IMR-90 (cell line): ENCODE measurements around the gene RBFOX1. TPM values are rescaled to one million over a fixed set of nuclear protein-coding genes. Genes with fewer than 3 reads are reported as not detected.

Experiments used
- ATAC-seq: fragments of 200-7000 bp; cut with Tn5 transposase; 2 replicates; pipeline ENCODE4 v1.9.1; 2020; ENCODE audit warnings: low read depth, mild to moderate bottlenecking, moderate library complexity
- BruUV-seq: library from RNA; stranded (reverse); fragments of 400-500 nt; replicated peaks from 2 replicates; lab custom pipeline; 2021; lab: Mats Ljungman, UMichigan
- CTCF ChIA-PET: fragments of 300-600 bp; formaldehyde crosslinking; extraction: SDS; loops from one replicate; lab custom pipeline; 2021; ENCODE audit warnings: antibody characterized with exemption; lab: Yijun Ruan, JAX
- POLR2A ChIA-PET: fragments of 300-600 bp; sonication (Branson Sonifier 250); formaldehyde crosslinking; loops from one replicate; lab custom pipeline; 2022; ENCODE audit warnings: antibody characterized with exemption; ENCODE audit not compliant: unreplicated experiment; lab: Charles Lee
- DNase-seq: peaks from one replicate; pipeline ENCODE4 v3.0.0; 2013
- H2AFZ ChIP-seq: replicated peaks from 2 replicates; pipeline ENCODE3; 2013; ENCODE audit warnings: low read length, mild to moderate bottlenecking; ENCODE audit not compliant: poor library complexity
- H2AK5ac ChIP-seq: 2 replicates; pipeline ENCODE4 v1.6.1; 2013; ENCODE audit warnings: low read depth, low read length, inconsistent platforms
- H2AK9ac ChIP-seq: replicated peaks from 2 replicates; pipeline ENCODE3; 2013; ENCODE audit warnings: mild to moderate bottlenecking, low read depth, low read length, moderate library complexity; ENCODE audit not compliant: poor library complexity
- H2BK120ac ChIP-seq: 2 replicates; pipeline ENCODE4 v1.6.1; 2013; ENCODE audit warnings: low read depth, low read length, inconsistent platforms
- H2BK15ac ChIP-seq: 3 replicates; pipeline ENCODE4 v1.6.1; 2013; ENCODE audit warnings: low read depth, low read length, inconsistent platforms
- H2BK20ac ChIP-seq: 2 replicates; pipeline ENCODE4 v1.6.1; 2013; ENCODE audit warnings: low read depth, mild to moderate bottlenecking, inconsistent platforms, low read length, moderate library complexity
- H2BK5ac ChIP-seq: 2 replicates; pipeline ENCODE4 v1.6.1; 2013; ENCODE audit warnings: mild to moderate bottlenecking, low read depth, low read length, inconsistent platforms; ENCODE audit not compliant: poor library complexity, severe bottlenecking
- H3K14ac ChIP-seq: replicated peaks from 2 replicates; pipeline ENCODE4 v1.6.1; 2013; ENCODE audit warnings: low read depth, low read length, inconsistent platforms
- H3K18ac ChIP-seq: 2 replicates; pipeline ENCODE4 v1.6.1; 2013; ENCODE audit warnings: low read depth, low read length, control low read depth
- H3K23ac ChIP-seq: 2 replicates; pipeline ENCODE4 v1.6.1; 2013; ENCODE audit warnings: low read depth, low read length, inconsistent platforms
- H3K27ac ChIP-seq: 2 replicates; pipeline ENCODE4 v1.5.1; 2013; ENCODE audit warnings: mild to moderate bottlenecking, control low read depth, low read length; ENCODE audit not compliant: insufficient read depth
- H3K27me3 ChIP-seq: 2 replicates; pipeline ENCODE4 v1.6.1; 2013; ENCODE audit warnings: low read length; ENCODE audit not compliant: control insufficient read depth, insufficient read depth
- H3K36me3 ChIP-seq: 2 replicates; pipeline ENCODE4 v1.6.1; 2013; ENCODE audit warnings: low read length, mixed read lengths; ENCODE audit not compliant: control insufficient read depth, insufficient read depth
- H3K4ac ChIP-seq: 2 replicates; pipeline ENCODE4 v1.6.1; 2013; ENCODE audit warnings: low read depth, low read length, inconsistent platforms
- H3K4me1 ChIP-seq: 2 replicates; pipeline ENCODE4 v1.6.1; 2013; ENCODE audit warnings: low read length, mixed read lengths; ENCODE audit not compliant: control insufficient read depth, insufficient read depth
- H3K4me2 ChIP-seq: 2 replicates; pipeline ENCODE4 v1.6.1; 2013; ENCODE audit warnings: low read depth, mild to moderate bottlenecking, control low read depth, low read length, moderate library complexity
- H3K4me3 ChIP-seq: 2 replicates; pipeline ENCODE4 v1.5.1; 2013; ENCODE audit warnings: low read depth, mild to moderate bottlenecking, control low read depth, low read length, moderate library complexity; ENCODE audit not compliant: insufficient read depth
- H3K56ac ChIP-seq: 2 replicates; pipeline ENCODE4 v1.6.1; 2013; ENCODE audit warnings: low read length, inconsistent platforms; ENCODE audit not compliant: insufficient read depth; ENCODE audit errors: extremely low read depth
- H3K79me1 ChIP-seq, 2 experiments: 2 replicates each; pipeline ENCODE4 v1.6.1; 2013; ENCODE audit warnings: low read length in 2 of 2, inconsistent platforms in 1 of 2, low read depth in 1 of 2
- H3K9ac ChIP-seq: 2 replicates; pipeline ENCODE4 v1.6.1; 2013; ENCODE audit warnings: low read depth, low read length, control low read depth
- H3K9me1 ChIP-seq: 2 replicates; pipeline ENCODE4 v1.6.1; 2013; ENCODE audit warnings: low read length, inconsistent platforms; ENCODE audit not compliant: insufficient read depth
- H3K9me3 ChIP-seq: 2 replicates; pipeline ENCODE4 v1.6.1; 2013; ENCODE audit warnings: low read length; ENCODE audit not compliant: control insufficient read depth, insufficient read depth
- H4K20me1 ChIP-seq: 2 replicates; pipeline ENCODE4 v1.6.1; 2013; ENCODE audit warnings: low read length, inconsistent platforms; ENCODE audit not compliant: insufficient read depth
- H4K5ac ChIP-seq: 2 replicates; pipeline ENCODE4 v1.6.1; 2013; ENCODE audit warnings: mild to moderate bottlenecking, low read depth, low read length, control low read depth
- H4K8ac ChIP-seq, 2 experiments: 2 replicates each; pipeline ENCODE4 v1.6.1; 2013; ENCODE audit warnings: low read depth in 2 of 2, low read length in 2 of 2, control low read depth in 1 of 2, inconsistent platforms in 1 of 2
- H4K91ac ChIP-seq: 2 replicates; pipeline ENCODE4 v1.6.1; 2013; ENCODE audit warnings: low read depth, low read length, inconsistent platforms; ENCODE audit not compliant: insufficient read depth
- BHLHE40 ChIP-seq: fragments of 150-350 bp; IDR thresholded peaks from 2 replicates; pipeline ENCODE4 v1.6.1; 2016; ENCODE audit warnings: mild to moderate bottlenecking, low read depth, low read length
- CEBPB ChIP-seq: IDR thresholded peaks from 2 replicates; pipeline ENCODE4 v1.6.1; 2012; ENCODE audit warnings: low read depth, low read length, improper control_type of control experiment
- CHD1 ChIP-seq: IDR thresholded peaks from 2 replicates; pipeline ENCODE4 v1.6.1; 2012; ENCODE audit warnings: low read depth, low read length, improper control_type of control experiment
- CTCF ChIP-seq: conservative IDR thresholded peaks from 2 replicates; pipeline ENCODE4 v1.5.1; 2012; ENCODE audit warnings: mild to moderate bottlenecking, low read depth, low read length, improper control_type of control experiment
- ELK1 ChIP-seq: fragments of 150-350 bp; IDR thresholded peaks from 2 replicates; pipeline ENCODE4 v1.6.1; 2016; ENCODE audit warnings: low read depth, mild to moderate bottlenecking, low read length, moderate library complexity, borderline replicate concordance
- FOS ChIP-seq: fragments of 150-350 bp; IDR thresholded peaks from 2 replicates; pipeline ENCODE4 v1.6.1; 2016; ENCODE audit warnings: low read depth, low read length
- MAFK ChIP-seq: IDR thresholded peaks from 2 replicates; pipeline ENCODE4 v1.6.1; 2012; ENCODE audit warnings: low read depth, low read length, improper control_type of control experiment
- MAZ ChIP-seq: IDR thresholded peaks from 2 replicates; pipeline ENCODE4 v1.6.1; 2012; ENCODE audit warnings: low read depth, mild to moderate bottlenecking, low read length, improper control_type of control experiment, moderate library complexity, borderline replicate concordance
- MXI1 ChIP-seq: IDR thresholded peaks from 2 replicates; pipeline ENCODE4 v1.6.1; 2012; ENCODE audit warnings: low read depth, mild to moderate bottlenecking, low read length, moderate library complexity, borderline replicate concordance
- NFE2L2 ChIP-seq: fragments of 150-350 bp; IDR thresholded peaks from 2 replicates; pipeline ENCODE4 v1.6.1; 2016; ENCODE audit warnings: low read depth, mild to moderate bottlenecking, low read length
- POLR2A ChIP-seq: IDR thresholded peaks from 2 replicates; pipeline ENCODE4 v1.6.1; 2012; ENCODE audit warnings: mild to moderate bottlenecking, low read depth, low read length
- RFX5 ChIP-seq: IDR thresholded peaks from 2 replicates; pipeline ENCODE4 v1.8.0; 2012; ENCODE audit warnings: low read depth, mild to moderate bottlenecking, low read length, moderate library complexity
- SMC3 ChIP-seq: fragments of 150-350 bp; IDR thresholded peaks from 2 replicates; pipeline ENCODE4 v1.6.1; 2016; ENCODE audit warnings: low read depth, mild to moderate bottlenecking, antibody characterized with exemption, low read length, moderate library complexity
- WGBS, 2 experiments: methylation state at CpG; one replicate each; pipeline versions ENCODE4 v1.1.5 to v1.1.7; 2013; ENCODE audit warnings: missing lambda C conversion rate in 2 of 2; ENCODE audit not compliant: insufficient read length in 1 of 2; ENCODE audit errors: extremely low coverage in 2 of 2; 5-methylcytosine and 5-hydroxymethylcytosine counted together
- dilution Hi-C: fragments of 300-500 bp; cut with HindIII; formaldehyde crosslinking; loops from one replicate; pipeline ENCODE4 v1.14.3; 2018; ENCODE audit warnings: low sequenced_read_pairs; ENCODE audit not compliant: unreplicated experiment
- in situ Hi-C: fragments of 300-500 bp; cut with MboI; formaldehyde crosslinking; loops from 3 replicates; pipeline ENCODE4 v1.14.3; 2019; ENCODE audit warnings: low sequenced_read_pairs, inconsistent platforms, mixed read lengths
- intact Hi-C: fragments of 100-400 bp; cut with micrococcal nuclease; formaldehyde crosslinking; loops from 2 replicates; pipeline ENCODE4 v1.10.0; 2022
- polyA plus RNA-seq, 3 experiments: library from polyadenylated mRNA; depleted of rRNA; stranded (reverse); fragments of >200 nt; gene quantifications; 2 replicates each; pipeline ENCODE4 v1.2.3, GENCODE V29; 2012; ENCODE audit warnings: low replicate concordance in 1 of 3
- total RNA-seq: library from RNA; depleted of rRNA; stranded (reverse); fragments of >200 nt; gene quantifications from 2 replicates; pipeline ENCODE4 v1.2.3, GENCODE V29; 2012

The RBFOX1 gene
- total and polyA plus RNA-seq, 2 of the 4 experiments (the other 2 are of a cell fraction) = not detected

GRCh38 chr16:7431723-7432122 is 99.1 kb downstream of the RBFOX1 start:
- BruUV-seq = no TSS peak
- no peak overlapping the region for H2AK5ac ChIP-seq

More at GRCh38 chr16:7431723-7432122, 99.1 kb downstream of the RBFOX1 start:
- Histone ChIP-seq H3K4me3 (no peak overlapping the region), H2BK20ac (no peak overlapping the region), H3K27me3 (no peaks in the 10 kb centered on the region), H2BK120ac (no peak overlapping the region), H3K4ac (no peak overlapping the region), H4K20me1 (no peaks in the 10 kb centered on the region), H3K4me2 (no peak overlapping the region), H2AK9ac (no peak overlapping the region), H3K23ac (no peak overlapping the region), H3K4me1 (no peaks in the 10 kb centered on the region), H4K5ac (no peak overlapping the region), H2AFZ (no peak overlapping the region), H3K14ac (no peak overlapping the region), H4K91ac (no peak overlapping the region), H3K9me3 (peaks cover 18% of the 10 kb centered on the region), H4K8ac (no peak overlapping the region), H3K56ac (no peak overlapping the region), H3K18ac (no peak overlapping the region), H3K36me3 (no peaks in the 10 kb centered on the region), H2BK5ac (no peak overlapping the region), H3K27ac (no peak overlapping the region), H3K9ac (no peak overlapping the region), H3K9me1 (no peaks in the 10 kb centered on the region), H2BK15ac (no peak overlapping the region), H3K79me1 (no peaks in the 10 kb centered on the region)
- no CpG with 5 or more reads among the region's 2 CpGs for WGBS, 2 experiments
- no peak for DNase-seq
- dilution Hi-C loops = no loop called here
- POLR2A ChIA-PET = no interaction called here
- CTCF ChIA-PET = no interaction called here
- ATAC-seq = no peak
- intact Hi-C loops = no loop called here
- TF ChIP-seq MXI1 = no peak
- no peak for TF ChIP-seq MAZ
- TF ChIP-seq CTCF = no peak
- no peak for TF ChIP-seq SMC3
- TF ChIP-seq BHLHE40 = no peak
- TF ChIP-seq CEBPB = no peak
- no peak for TF ChIP-seq POLR2A
- no peak for TF ChIP-seq RFX5
- TF ChIP-seq CHD1 = no peak
- TF ChIP-seq FOS = no peak
- TF ChIP-seq NFE2L2 = no peak
- no peak for TF ChIP-seq ELK1
- no peak for TF ChIP-seq MAFK
- in situ Hi-C loops = no loop called here
